GM12878 (cell line): Measurements from ENCODE around the gene LRRC10B. TPM values are rescaled to one million over a fixed set of nuclear protein-coding genes. Genes with fewer than 3 reads are reported as not detected.

Source experiments
- ATAC-seq: fragments of 200-7000 bp; cut with Tn5 transposase; 3 replicates; pipeline ENCODE4 v1.9.1; 2020; ENCODE audit warnings: mild to moderate bottlenecking, moderate library complexity
- BruUV-seq: library from RNA; stranded (reverse); fragments of 400-500 nt; replicated peaks from 2 replicates; lab custom pipeline; 2021; lab: Mats Ljungman, UMichigan
- CTCF ChIA-PET: fragments of 300-600 bp; sonication (Branson Sonifier 250); formaldehyde crosslinking; extraction: SDS; loops from one replicate; lab custom pipeline; 2021; ENCODE audit warnings: inconsistent platforms; lab: Yijun Ruan, JAX
- POLR2A ChIA-PET: fragments of 350-600 bp; formaldehyde crosslinking; extraction: SDS; loops from one replicate; lab custom pipeline; 2021; ENCODE audit warnings: inconsistent platforms; lab: Charles Lee
- RAD21 ChIA-PET: fragments of 300-600 bp; sonication (Branson Sonifier 250); formaldehyde crosslinking; loops from one replicate; lab custom pipeline; 2023; ENCODE audit warnings: antibody characterized with exemption; ENCODE audit not compliant: unreplicated experiment; lab: Charles Lee
- SMC1A ChIA-PET: fragments of 300-600 bp; sonication (Branson Sonifier 250); formaldehyde crosslinking; loops from one replicate; lab custom pipeline; 2023; ENCODE audit not compliant: unreplicated experiment, uncharacterized antibody; lab: Charles Lee
- DNase-seq: peaks from one replicate; pipeline ENCODE4 v3.0.0-alpha.2; 2011; ENCODE audit warnings: low read depth, low spot score
- FAIRE-seq: peaks from 3 replicates; lab custom pipeline; 2011; peaks lifted over from hg19 to GRCh38; lab: Jason Lieb, UNC
- H2AFZ ChIP-seq: 2 replicates; pipeline ENCODE4 v1.6.0; 2011; ENCODE audit warnings: low read depth, low read length, control low read depth; ENCODE audit not compliant: control insufficient read depth
- H3K27ac ChIP-seq: 2 replicates; pipeline ENCODE4 v1.5.1; 2011; ENCODE audit warnings: control low read depth; ENCODE audit not compliant: control insufficient read depth, insufficient read depth
- H3K27me3 ChIP-seq, 2 experiments: replicated peaks in 1 of 2; 2 replicates each; pipeline versions ENCODE4 v1.6.0 to v1.6.1; 2011; ENCODE audit warnings: low read length in 1 of 2; ENCODE audit not compliant: control insufficient read depth in 2 of 2, insufficient read depth in 2 of 2
- H3K36me3 ChIP-seq, 2 experiments: 2 replicates each; pipeline ENCODE4 v1.5.1; 2011; ENCODE audit warnings: low read length in 1 of 2; ENCODE audit not compliant: control insufficient read depth in 2 of 2, insufficient read depth in 2 of 2
- H3K4me1 ChIP-seq: 2 replicates; pipeline ENCODE4 v1.6.1; 2011; ENCODE audit warnings: mild to moderate bottlenecking, low read length, moderate library complexity, mixed read lengths; ENCODE audit not compliant: control insufficient read depth, insufficient read depth
- H3K4me2 ChIP-seq: 2 replicates; pipeline ENCODE4 v1.6.0; 2011; ENCODE audit warnings: control low read depth; ENCODE audit not compliant: control insufficient read depth, insufficient read depth
- H3K4me3 ChIP-seq: fragments of 200-600 bp; sonication (generic); 2 replicates; pipeline ENCODE4 v1.5.1; 2016
- H3K79me2 ChIP-seq: 2 replicates; pipeline ENCODE4 v1.6.0; 2011; ENCODE audit warnings: low read length; ENCODE audit not compliant: control insufficient read depth, insufficient read depth
- H3K9ac ChIP-seq: 2 replicates; pipeline ENCODE4 v1.8.0; 2011; ENCODE audit warnings: low read length, control low read depth, mixed read lengths; ENCODE audit not compliant: control insufficient read depth, insufficient read depth
- H3K9me3 ChIP-seq: replicated peaks from 3 replicates; pipeline ENCODE4 v1.5.1; 2011; ENCODE audit warnings: mild to moderate bottlenecking, low read length; ENCODE audit not compliant: control insufficient read depth, insufficient read depth
- H4K20me1 ChIP-seq: 2 replicates; pipeline ENCODE4 v1.6.0; 2011; ENCODE audit not compliant: control insufficient read depth, insufficient read depth
- GATAD2B ChIP-seq: fragments of 450-650 bp; conservative IDR thresholded peaks from 2 replicates; pipeline ENCODE4 v1.6.1; 2017; ENCODE audit warnings: low read depth, mild to moderate bottlenecking, moderate library complexity
- HCFC1 ChIP-seq: fragments of 150-350 bp; IDR thresholded peaks from 2 replicates; pipeline ENCODE4 v1.6.1; 2014; ENCODE audit warnings: low read length
- HDGF ChIP-seq: fragments of 450-650 bp; IDR thresholded peaks from 2 replicates; pipeline ENCODE4 v1.6.1; 2016; ENCODE audit warnings: antibody characterized with exemption
- JUNB ChIP-seq: IDR thresholded peaks from 2 replicates; pipeline ENCODE4 v1.6.1; 2016; ENCODE audit warnings: antibody characterized with exemption, mild to moderate bottlenecking
- JUND ChIP-seq: IDR thresholded peaks from 2 replicates; pipeline ENCODE4 v1.6.1; 2012; ENCODE audit warnings: low read depth, mild to moderate bottlenecking, low read length, improper control_type of control experiment, moderate library complexity
- NR2C1 ChIP-seq: fragments of 450-650 bp; IDR thresholded peaks from 2 replicates; pipeline ENCODE4 v1.6.1; 2017; ENCODE audit warnings: antibody characterized with exemption, mild to moderate bottlenecking, moderate library complexity
- RCOR1 ChIP-seq: conservative IDR thresholded peaks from 2 replicates; pipeline ENCODE4 v1.6.1; 2012; ENCODE audit warnings: low read depth, low read length, improper control_type of control experiment
- SMAD5 ChIP-seq: IDR thresholded peaks from 2 replicates; pipeline ENCODE4 v1.6.1; 2016; ENCODE audit warnings: antibody characterized with exemption, low read depth
- TCF12 ChIP-seq: IDR thresholded peaks from 2 replicates; pipeline ENCODE4 v1.6.1; 2011; ENCODE audit warnings: low read depth, mild to moderate bottlenecking, low read length
- TCF7 ChIP-seq: IDR thresholded peaks from 2 replicates; pipeline ENCODE4 v1.6.1; 2014; ENCODE audit warnings: antibody characterized with exemption, borderline replicate concordance
- YY1 ChIP-seq: IDR thresholded peaks from 2 replicates; pipeline ENCODE4 v1.6.1; 2011; ENCODE audit warnings: low read depth, mild to moderate bottlenecking, low read length
- ZSCAN29 ChIP-seq: fragments of 450-650 bp; IDR thresholded peaks from 2 replicates; pipeline ENCODE4 v1.6.1; 2017; ENCODE audit warnings: mild to moderate bottlenecking, moderate library complexity
- WGBS: methylation state at CpG from one replicate; pipeline ENCODE4 v1.1.6; 2016; ENCODE audit warnings: low lambda C conversion rate; ENCODE audit not compliant: insufficient replicate concordance, insufficient coverage; ENCODE audit errors: missing lambda C conversion rate; 5-methylcytosine and 5-hydroxymethylcytosine counted together
- in situ Hi-C: fragments of 300-500 bp; cut with MboI; formaldehyde crosslinking; loops from 9 replicates; pipeline ENCODE4 v1.14.3; 2018; ENCODE audit warnings: mixed read lengths
- intact Hi-C: fragments of 100-400 bp; cut with micrococcal nuclease; formaldehyde crosslinking; loops from one replicate; pipeline ENCODE4 v1.14.2; 2022; ENCODE audit not compliant: unreplicated experiment
- polyA plus RNA-seq, 11 experiments: library from polyadenylated mRNA; depleted of rRNA in 4 of 11; unstranded in 6 of 11; stranded (reverse) in 5 of 11; fragments of >200 nt; fragmentation: Nextera tagmentation in 4 of 11; fragmentation: Illumina TruSeq in 1 of 11; extraction: Ambion mirVana in 4 of 11; extraction: Trizol in 1 of 11; gene quantifications; 1 replicate in 1 of 11; 2 replicates in 10 of 11; pipeline versions ENCODE4 v1.2.1 to v1.2.3, GENCODE V29; 2011 to 2016; ENCODE audit warnings: inconsistent platforms in 2 of 11, missing spikeins in 2 of 11, low read depth in 1 of 11
- total RNA-seq, 4 experiments: library from RNA; depleted of rRNA in 3 of 4; stranded (reverse); fragments of >200 nt in 3 of 4; fragmentation: Illumina TruSeq in 1 of 4; extraction: Trizol in 1 of 4; gene quantifications; 2 replicates each; pipeline versions ENCODE4 v1.2.1 to v1.2.3, GENCODE V29; 2013 to 2021
- TF ChIP-seq, protein P1 (sequence below): fragments of 450-650 bp; IDR thresholded peaks from 2 replicates; pipeline ENCODE4 v1.6.1; 2017; ENCODE audit warnings: borderline replicate concordance
- TF ChIP-seq, protein P2 (sequence below): IDR thresholded peaks from 2 replicates; pipeline ENCODE4 v1.6.1; 2012; ENCODE audit warnings: low read depth, low read length, improper control_type of control experiment
- TF ChIP-seq, protein P3 (sequence below): fragments of 450-650 bp; IDR thresholded peaks from 2 replicates; pipeline ENCODE4 v1.6.1; 2017; ENCODE audit warnings: mild to moderate bottlenecking

The LRRC10B gene
- total and polyA plus RNA-seq, 10 of the 15 experiments (the other 5 are each of a cell fraction or from before 2014, with no cell fraction given), result not detected

DNA sequence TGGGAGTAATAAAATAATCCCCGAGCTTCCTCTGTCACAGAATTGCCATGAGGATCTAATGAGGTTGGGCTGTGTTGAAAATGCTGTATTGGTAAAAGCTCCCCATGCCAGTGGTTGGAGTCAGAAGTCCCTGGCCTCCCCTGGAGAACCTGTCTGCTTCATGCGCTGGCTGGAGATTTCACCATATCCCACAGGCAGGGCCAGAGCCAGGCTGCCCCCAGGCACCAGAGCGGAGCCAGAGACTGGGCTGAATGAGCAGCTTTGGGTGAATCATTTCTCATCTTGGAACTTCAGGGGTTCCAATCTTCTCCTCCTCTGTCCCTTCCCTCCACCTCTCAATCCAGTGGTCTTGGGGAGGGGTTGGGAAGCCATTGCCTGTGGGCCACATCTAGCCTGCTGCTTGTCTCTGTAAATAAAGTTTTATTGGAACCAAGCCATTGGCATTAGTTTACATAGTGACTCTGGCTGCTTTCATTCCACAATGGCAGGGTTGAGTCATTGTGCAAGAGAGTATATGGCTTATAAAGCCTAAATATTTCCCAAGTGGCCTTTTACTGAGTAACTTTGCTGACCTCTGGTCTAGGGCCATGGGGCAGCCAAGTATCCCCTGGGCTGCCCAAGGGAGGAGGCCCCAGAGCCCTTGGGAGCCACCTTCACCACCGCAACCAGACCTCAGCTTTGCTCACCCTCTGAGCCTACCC, 35.2 kb downstream of the LRRC10B start:
- CTCF ChIA-PET, result no interaction called here
- H3K27ac ChIP-seq, result no peak overlapping the region

More for the DNA sequence above, 35.2 kb downstream of the LRRC10B start:
- POLR2A ChIA-PET, result no interaction called here
- in situ Hi-C loops (no loop called here), intact Hi-C loops (no loop called here)
- no TSS peak for BruUV-seq
- H4K20me1 ChIP-seq, result no peaks in the 10 kb centered on the region
- no peaks in the 10 kb centered on the region for H3K36me3 ChIP-seq
- no peak for FAIRE-seq
- SMC1A ChIA-PET, result no interaction called here
- H3K4me2 ChIP-seq, result no peak overlapping the region
- RAD21 ChIA-PET, result no interaction called here
- H2AFZ ChIP-seq, result no peak overlapping the region
- H3K9ac ChIP-seq, result no peak overlapping the region
- H3K4me3 ChIP-seq, result no peak overlapping the region
- no peaks in the 10 kb centered on the region; the same call in 2 of the 3 replicates for H3K9me3 ChIP-seq
- no peak for ATAC-seq
- DNase-seq, result no peak
- TF ChIP-seq HDGF, result no peak
- TF ChIP-seq GATAD2B, result no peak
- no peak for TF ChIP-seq JUND
- no peak for TF ChIP-seq HCFC1
- TF ChIP-seq YY1, result no peak
- TF ChIP-seq RCOR1, result no peak
- no peak for TF ChIP-seq TCF7
- no peak for TF ChIP-seq ZSCAN29
- TF ChIP-seq, protein P1, sequence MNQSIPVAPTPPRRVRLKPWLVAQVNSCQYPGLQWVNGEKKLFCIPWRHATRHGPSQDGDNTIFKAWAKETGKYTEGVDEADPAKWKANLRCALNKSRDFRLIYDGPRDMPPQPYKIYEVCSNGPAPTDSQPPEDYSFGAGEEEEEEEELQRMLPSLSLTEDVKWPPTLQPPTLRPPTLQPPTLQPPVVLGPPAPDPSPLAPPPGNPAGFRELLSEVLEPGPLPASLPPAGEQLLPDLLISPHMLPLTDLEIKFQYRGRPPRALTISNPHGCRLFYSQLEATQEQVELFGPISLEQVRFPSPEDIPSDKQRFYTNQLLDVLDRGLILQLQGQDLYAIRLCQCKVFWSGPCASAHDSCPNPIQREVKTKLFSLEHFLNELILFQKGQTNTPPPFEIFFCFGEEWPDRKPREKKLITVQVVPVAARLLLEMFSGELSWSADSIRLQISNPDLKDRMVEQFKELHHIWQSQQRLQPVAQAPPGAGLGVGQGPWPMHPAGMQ, result no peak
- TF ChIP-seq TCF12, result no peak
- TF ChIP-seq, protein P2, sequence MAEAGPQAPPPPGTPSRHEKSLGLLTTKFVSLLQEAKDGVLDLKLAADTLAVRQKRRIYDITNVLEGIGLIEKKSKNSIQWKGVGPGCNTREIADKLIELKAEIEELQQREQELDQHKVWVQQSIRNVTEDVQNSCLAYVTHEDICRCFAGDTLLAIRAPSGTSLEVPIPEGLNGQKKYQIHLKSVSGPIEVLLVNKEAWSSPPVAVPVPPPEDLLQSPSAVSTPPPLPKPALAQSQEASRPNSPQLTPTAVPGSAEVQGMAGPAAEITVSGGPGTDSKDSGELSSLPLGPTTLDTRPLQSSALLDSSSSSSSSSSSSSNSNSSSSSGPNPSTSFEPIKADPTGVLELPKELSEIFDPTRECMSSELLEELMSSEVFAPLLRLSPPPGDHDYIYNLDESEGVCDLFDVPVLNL, result no peak
- TF ChIP-seq SMAD5, result no peak
- no peak for TF ChIP-seq NR2C1
- TF ChIP-seq, protein P3, sequence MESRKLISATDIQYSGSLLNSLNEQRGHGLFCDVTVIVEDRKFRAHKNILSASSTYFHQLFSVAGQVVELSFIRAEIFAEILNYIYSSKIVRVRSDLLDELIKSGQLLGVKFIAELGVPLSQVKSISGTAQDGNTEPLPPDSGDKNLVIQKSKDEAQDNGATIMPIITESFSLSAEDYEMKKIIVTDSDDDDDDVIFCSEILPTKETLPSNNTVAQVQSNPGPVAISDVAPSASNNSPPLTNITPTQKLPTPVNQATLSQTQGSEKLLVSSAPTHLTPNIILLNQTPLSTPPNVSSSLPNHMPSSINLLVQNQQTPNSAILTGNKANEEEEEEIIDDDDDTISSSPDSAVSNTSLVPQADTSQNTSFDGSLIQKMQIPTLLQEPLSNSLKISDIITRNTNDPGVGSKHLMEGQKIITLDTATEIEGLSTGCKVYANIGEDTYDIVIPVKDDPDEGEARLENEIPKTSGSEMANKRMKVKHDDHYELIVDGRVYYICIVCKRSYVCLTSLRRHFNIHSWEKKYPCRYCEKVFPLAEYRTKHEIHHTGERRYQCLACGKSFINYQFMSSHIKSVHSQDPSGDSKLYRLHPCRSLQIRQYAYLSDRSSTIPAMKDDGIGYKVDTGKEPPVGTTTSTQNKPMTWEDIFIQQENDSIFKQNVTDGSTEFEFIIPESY, result no peak
- TF ChIP-seq JUNB, result no peak
- no peaks in the 10 kb centered on the region for H3K4me1 ChIP-seq
- H3K79me2 ChIP-seq, result no peaks in the 10 kb centered on the region
- 38% methylated on average over 4 of the region's 4 CpGs for WGBS
- H3K27me3 ChIP-seq, result no peaks in the 10 kb centered on the region; a peak in 2 of 4 replicates
